Cardiac septum (tissue), 1 donor: Measurements from ENCODE around the gene TEX51. TPM values are rescaled to one million over a fixed set of nuclear protein-coding genes. Genes with fewer than 3 reads are reported as not detected.

ENCODE experiments used
- DNase-seq: peaks from one replicate; pipeline ENCODE4 v3.0.0-alpha.2; 2020; ENCODE audit warnings: low spot score
- intact Hi-C: fragments of 100-400 bp; cut with DNase I; formaldehyde crosslinking; loops from one replicate; pipeline ENCODE4 v1.14.0; 2022
- total RNA-seq: library from RNA; stranded (reverse); fragmentation: NEBNext Ultra II Directional; extraction: Animal tissue kit (Norgen Biotek cat#: 25700); gene quantifications from one replicate; pipeline ENCODE4 v1.2.1, GENCODE V29; 2021
- donor health status: DM: no; HTN: no; CAD: no.

Gene TEX51
- total RNA-seq, 1 donor from 2014 or later, result not detected

- intact Hi-C loops, result no loop called here
- peak; percentile 33 for DNase-seq
These were observed 21.6 kb upstream of the TEX51 start for GRCh38 chr2:126877041-126877440.

DNA sequence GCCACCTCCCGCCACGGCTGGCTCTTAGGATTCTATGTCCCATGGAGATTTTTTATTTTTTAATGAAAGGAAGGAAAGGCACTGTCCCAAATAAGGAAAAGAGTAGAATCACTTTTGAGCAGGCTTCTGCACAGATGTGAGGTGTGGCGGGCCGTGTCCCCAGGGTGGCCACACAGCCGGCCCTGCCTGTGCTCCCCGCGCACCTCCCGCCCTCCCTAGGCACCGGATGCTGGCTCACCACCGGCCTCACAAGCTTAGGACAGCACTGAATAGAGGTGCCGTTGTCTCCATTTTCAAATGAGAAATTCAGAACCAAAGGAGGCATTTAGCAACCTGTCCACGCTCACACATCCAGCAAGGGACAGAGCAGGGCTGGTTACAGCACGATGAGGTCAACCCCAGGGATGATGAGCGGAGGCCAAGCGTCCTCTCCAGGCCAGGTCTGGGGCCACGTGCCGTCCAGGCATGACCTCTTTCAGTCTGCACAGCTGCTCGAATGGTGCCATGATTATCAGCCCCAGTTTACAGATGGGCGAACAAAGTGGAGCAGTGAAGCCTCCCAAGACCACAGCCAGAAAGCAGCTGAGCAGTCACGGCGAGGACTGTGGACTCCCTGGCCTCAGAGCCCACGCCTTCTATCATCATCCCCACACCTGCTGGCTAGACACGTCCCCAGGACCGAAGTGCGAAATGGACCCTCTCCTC is 20.7 kb upstream of the TEX51 start:
- peak; percentile 20 for DNase-seq
- intact Hi-C loops, result no loop called here

- intact Hi-C loops, result no loop called here
- peak; percentile 59 for DNase-seq
These were observed 20.1 kb upstream of the TEX51 start for GRCh38 chr2:126878601-126879000.

GRCh38 chr2:126879348-126880298 is 19.1 kb upstream of the TEX51 start:
- DNase-seq, result peak; percentile 20
- intact Hi-C loops, result no loop called here

- peak; percentile 71 for DNase-seq
- intact Hi-C loops, result no loop called here
These were observed 18.4 kb upstream of the TEX51 start for GRCh38 chr2:126880324-126880723.

GRCh38 chr2:126880817-126881216 is 17.9 kb upstream of the TEX51 start:
- intact Hi-C loops, result no loop called here
- no peak for DNase-seq

- intact Hi-C loops, result no loop called here
- DNase-seq, result peak; percentile 47
These were observed 17.1 kb upstream of the TEX51 start for GRCh38 chr2:126881591-126881990.

DNA sequence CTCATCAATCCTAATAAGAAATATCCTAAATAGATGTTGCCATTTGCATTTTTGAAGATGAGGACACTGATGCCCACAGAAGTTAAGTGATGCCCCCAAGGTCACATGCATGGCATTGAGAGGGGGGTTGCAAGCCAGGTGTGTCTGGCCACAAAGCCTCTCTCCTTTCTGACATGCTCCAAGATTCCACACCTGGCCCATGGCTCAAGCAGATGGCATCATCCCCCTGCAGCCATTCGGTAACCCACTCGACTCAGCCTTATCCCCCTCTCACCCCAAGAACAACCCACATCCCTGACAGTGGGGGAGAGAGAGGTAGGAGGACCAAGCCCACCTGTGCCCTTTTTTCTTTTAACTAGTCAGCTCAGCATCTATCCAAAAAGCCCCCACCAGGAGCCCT is 16.5 kb upstream of the TEX51 start:
- intact Hi-C loops, result no loop called here
- peak; percentile 72 for DNase-seq

DNA sequence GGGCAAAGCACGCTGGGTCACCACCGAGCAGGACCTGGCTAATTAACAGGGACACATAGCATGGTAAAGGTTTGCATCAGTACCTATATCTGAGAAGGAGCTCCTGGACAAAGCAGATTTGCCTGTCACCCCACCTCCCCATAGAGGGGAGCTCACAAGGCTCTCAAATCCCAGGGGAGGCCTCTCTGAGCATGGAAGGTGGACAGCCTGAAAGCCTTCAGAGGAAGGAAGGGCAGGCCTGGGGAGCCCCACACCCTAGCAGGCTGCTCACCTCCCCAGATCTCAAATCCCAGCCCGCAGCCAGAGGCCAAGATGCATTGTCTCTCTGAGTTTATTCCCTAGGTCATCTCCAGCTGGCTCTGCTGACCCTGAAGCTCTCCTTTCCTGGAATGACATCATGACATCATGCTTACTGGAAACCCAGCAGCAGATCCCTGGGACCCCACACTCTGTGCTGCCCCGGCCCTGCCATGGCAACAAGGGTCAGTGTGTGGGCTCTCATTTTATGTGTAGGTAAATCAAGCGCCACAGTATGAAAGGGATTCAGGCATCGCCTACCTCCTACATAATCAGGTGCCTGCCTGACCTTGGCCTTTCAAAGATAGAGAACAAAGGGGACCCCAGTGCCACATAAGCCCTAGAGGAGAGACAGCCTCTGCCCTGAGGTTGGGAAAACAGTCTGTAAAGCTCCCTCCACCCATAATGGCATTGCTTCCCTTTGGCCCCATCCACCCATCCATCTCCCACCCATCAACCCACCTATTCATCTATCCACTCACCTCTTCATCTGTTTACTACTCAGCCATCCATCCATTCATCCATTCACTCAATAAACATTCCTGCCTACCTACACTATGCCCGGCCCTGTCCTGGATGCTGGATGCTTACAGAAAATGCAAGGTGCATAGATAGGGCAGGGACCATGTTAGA is 15.7 kb upstream of the TEX51 start:
- DNase-seq, result peak; percentile 31
- intact Hi-C loops, result no loop called here

DNA sequence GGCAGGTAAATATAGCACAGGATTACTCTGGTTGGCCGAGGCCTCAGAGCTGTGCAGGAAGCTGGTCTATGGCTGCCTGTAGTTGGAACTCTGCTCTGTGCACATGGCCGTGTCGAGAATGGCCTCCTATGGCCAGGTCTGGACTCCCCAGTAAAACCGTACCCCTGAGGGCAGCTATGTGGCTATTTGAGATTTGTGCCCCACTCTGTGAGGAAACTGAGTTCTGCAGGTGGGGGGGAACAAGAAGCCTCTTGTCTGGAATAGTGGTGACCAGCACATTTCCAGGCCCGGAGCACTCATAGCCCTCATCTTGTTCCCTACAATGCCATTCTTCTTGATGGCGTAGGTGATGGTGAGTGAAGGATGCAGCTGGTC is 15.0 kb upstream of the TEX51 start:
- DNase-seq, result peak; percentile 63
- intact Hi-C loops, result no loop called here

GRCh38 chr2:126884861-126885750 is 13.6 kb upstream of the TEX51 start:
- peak; percentile 31 for DNase-seq
- intact Hi-C loops, result no loop called here

GRCh38 chr2:126885751-126886210 is 12.9 kb upstream of the TEX51 start:
- DNase-seq, result peak; percentile 75
- intact Hi-C loops, result no loop called here

- peak; percentile 75 for DNase-seq
- intact Hi-C loops, result no loop called here
These were observed 12.3 kb upstream of the TEX51 start for GRCh38 chr2:126886211-126886915.

- intact Hi-C loops, result no loop called here
- DNase-seq, result peak; percentile 36
These were observed 11.8 kb upstream of the TEX51 start for GRCh38 chr2:126886916-126887280.

DNA sequence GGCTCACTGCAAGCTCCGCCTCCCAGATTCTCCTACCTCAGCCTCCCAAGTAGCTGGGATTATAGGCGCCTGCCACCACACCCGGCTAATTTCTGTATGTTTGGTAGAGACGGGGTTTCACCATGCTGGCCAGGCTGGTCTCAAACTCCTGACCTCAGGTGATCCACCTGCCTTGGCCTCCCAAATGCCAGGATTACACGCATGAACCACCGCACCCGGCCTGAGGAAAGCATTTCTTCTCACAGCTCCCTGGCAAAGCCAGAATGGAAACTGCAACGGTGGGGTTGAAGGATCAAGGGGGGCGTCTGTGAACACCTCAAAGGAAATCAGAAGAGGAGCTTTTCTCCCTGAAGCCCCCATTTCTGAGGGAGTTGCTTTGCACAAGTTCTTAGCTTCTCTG is 11.2 kb upstream of the TEX51 start:
- peak; percentile 43 for DNase-seq
- intact Hi-C loops, result no loop called here

DNA sequence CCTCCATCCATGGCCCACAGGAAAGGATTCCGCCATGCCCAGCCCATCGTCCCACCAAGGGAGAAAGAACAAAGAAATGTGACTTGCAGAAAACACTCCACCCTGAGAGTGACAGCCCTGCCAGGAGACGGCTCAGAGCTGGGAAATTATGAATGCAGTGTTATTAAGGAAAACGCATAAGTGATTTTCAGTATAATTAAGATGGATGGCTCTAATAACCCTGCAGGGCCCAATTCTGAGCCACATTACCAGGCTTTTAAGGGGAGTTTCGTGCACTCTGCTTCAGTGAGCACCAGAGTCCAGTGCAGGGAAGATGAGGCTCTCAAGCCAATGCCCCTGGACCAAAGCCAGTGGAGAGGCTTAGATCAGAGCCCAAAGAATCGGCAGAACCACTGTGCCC is 10.6 kb upstream of the TEX51 start:
- intact Hi-C loops, result no loop called here
- DNase-seq, result peak; percentile 24

DNA sequence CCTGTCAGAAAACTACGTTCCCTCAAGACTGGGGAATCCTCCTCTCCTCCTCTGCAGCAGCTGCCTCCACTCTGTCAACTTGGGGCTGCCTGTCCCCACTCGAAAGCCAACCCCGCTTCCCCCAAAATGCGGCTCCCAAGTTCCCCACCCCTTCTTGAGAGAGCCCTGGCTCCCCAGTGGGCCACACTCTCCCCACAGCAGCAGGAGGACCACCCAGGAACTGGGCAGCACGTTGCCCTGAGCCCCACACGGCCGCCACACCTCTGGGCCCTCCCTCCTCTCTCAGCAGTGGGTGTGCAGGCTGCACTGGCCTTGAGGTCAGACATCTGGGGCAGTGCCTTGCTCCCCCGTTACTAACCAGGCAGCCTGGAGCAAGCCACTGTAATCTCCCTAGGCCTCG is 9.6 kb upstream of the TEX51 start:
- intact Hi-C loops, result no loop called here
- DNase-seq, result peak; percentile 64

DNA sequence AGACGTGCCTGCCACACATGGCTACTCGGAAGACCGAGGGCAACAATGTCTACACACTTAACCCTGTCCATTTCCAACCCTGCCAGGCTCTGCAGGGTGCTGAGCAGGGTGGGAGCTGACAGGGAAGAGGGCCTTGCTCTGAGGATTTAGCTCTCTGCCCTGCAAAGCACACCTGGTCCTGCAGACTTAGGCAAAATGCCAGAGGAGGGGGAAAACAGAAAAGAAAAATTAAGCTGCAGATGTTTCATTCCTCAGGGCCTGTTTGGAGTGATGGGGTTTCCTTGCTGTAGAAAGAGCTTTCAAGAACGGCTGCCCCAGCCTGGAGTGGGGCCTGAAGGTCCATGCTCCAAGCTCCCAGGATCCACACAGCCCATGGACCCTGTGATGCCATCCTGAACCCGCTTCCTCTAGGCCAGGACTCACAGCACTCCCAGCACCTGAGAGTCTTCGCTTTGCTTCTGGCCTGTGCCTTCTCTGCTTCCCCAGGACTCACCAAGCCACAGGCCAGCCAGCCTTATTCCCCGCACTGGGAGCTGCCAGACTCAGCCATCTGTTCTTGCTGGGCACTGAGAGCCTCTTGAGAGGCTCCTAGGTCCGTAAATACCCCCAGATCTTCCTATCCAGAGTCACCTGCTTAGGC is 9.1 kb upstream of the TEX51 start:
- DNase-seq, result peak; percentile 57
- intact Hi-C loops, result no loop called here
